Fibroblast of mammary gland (primary cell): ENCODE data around the gene STARD13.

Experiments
- DNase-seq: peaks from one replicate; pipeline ENCODE4 v3.0.0-alpha.2; 2010; ENCODE audit warnings: low read depth
- H3K4me3 ChIP-seq: 2 replicates; pipeline ENCODE4 v1.5.1; 2011; ENCODE audit warnings: low read depth, mild to moderate bottlenecking, low read length, moderate library complexity; ENCODE audit not compliant: control insufficient read depth
- CTCF ChIP-seq: conservative IDR thresholded peaks from 2 replicates; pipeline ENCODE4 v1.5.1; 2011; ENCODE audit warnings: low read depth, low read length, inconsistent platforms; ENCODE audit not compliant: control insufficient read depth, insufficient read depth

Gene STARD13

DNA sequence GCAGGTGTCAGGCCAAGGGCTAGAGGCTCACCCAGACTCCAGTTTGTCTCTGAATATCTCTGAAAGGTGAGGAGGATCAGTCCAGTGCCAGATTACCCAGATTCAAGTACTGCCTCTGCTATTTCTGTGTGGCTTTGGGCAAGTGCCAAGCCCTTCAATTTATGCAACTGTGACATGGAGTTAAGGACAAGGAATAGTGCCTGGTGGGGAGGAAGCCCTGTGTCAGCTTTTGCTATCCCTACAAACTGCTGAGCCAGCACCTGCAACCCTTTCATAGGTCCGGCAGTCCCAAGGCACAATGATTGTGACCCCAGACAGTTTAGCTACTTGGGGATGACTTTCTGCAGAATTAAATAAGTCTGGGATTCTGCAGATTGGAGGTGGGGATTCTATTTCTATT, 146.4 kb downstream of the STARD13 start:
- H3K4me3 ChIP-seq: no peak overlapping the region
- TF ChIP-seq CTCF: no peak
- DNase-seq: no peak

DNA sequence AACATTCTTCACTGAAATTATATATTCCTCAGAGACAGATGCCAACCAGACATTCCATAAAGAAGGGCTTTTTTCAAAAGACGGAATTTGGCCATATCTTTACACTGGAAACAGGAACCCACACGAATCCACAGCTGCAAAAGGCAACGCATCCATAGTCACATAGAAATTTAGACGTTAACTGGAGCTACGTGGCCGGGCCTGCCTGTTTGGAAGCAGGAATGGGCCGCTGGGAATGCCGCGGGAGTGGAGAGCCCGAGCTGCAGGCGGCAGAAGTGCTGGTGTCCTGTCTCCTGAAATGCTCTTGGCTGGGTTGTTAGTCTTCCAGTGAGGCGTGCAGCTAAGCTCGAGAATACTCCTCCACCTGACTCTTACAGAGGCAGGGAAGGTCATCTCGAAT, 147.1 kb downstream of the STARD13 start:
- H3K4me3 ChIP-seq: no peak overlapping the region
- no peak for DNase-seq
- no peak for TF ChIP-seq CTCF

- no peak overlapping the region for H3K4me3 ChIP-seq
- no peak for DNase-seq
- TF ChIP-seq CTCF: no peak
These were observed 147.8 kb downstream of the STARD13 start for GRCh38 chr13:33137721-33138120.

- DNase-seq: no peak
- H3K4me3 ChIP-seq: no peak overlapping the region
- no peak for TF ChIP-seq CTCF
These were observed 150.5 kb downstream of the STARD13 start for GRCh38 chr13:33135097-33135496.

- peak; percentile 53 for DNase-seq
- no peak overlapping the region for H3K4me3 ChIP-seq
- no peak for TF ChIP-seq CTCF
These were observed 151.3 kb downstream of the STARD13 start for GRCh38 chr13:33134213-33134612.

- DNase-seq: peak; percentile 76
- no peak for TF ChIP-seq CTCF
- H3K4me3 ChIP-seq: no peak overlapping the region
These were observed 152.7 kb downstream of the STARD13 start for GRCh38 chr13:33132644-33133440.
